Kidney epithelial cell (primary cell): ENCODE data around the gene STARD5. TPM values are rescaled to one million over a fixed set of nuclear protein-coding genes. Genes with fewer than 3 reads are reported as not detected.

Experiments
- DNase-seq: peaks from one replicate; pipeline ENCODE4 v3.0.0-alpha.2; 2010; ENCODE audit warnings: low read depth
- H3K27me3 ChIP-seq: 2 replicates; pipeline ENCODE4 v1.6.0; 2011; ENCODE audit warnings: low read length; ENCODE audit not compliant: control insufficient read depth, insufficient read depth
- H3K36me3 ChIP-seq: 2 replicates; pipeline ENCODE4 v1.5.1; 2011; ENCODE audit warnings: low read length; ENCODE audit not compliant: control insufficient read depth, insufficient read depth
- H3K4me3 ChIP-seq: 2 replicates; pipeline ENCODE4 v1.5.1; 2011; ENCODE audit warnings: low read depth, mild to moderate bottlenecking, control low read depth, low read length
- total RNA-seq: library from RNA; depleted of rRNA; stranded (reverse); fragments of >200 nt; gene quantifications from 2 replicates; pipeline ENCODE4 v1.2.3, GENCODE V29; 2015
- TF ChIP-seq, protein P1 (sequence below): IDR thresholded peaks from 2 replicates; pipeline ENCODE4 v1.5.1; 2011; ENCODE audit warnings: mild to moderate bottlenecking, moderate library complexity, low read length, control low read depth, inconsistent platforms; ENCODE audit not compliant: insufficient read depth, poor library complexity, severe bottlenecking

Gene STARD5
- total RNA-seq, 1 donor from 2014 or later = 1.2 TPM

GRCh38 chr15:81341351-81341750 lies 17.4 kb upstream of the STARD5 start:
- no peak overlapping the region for H3K4me3 ChIP-seq
- no peak for DNase-seq
- TF ChIP-seq, protein P1, sequence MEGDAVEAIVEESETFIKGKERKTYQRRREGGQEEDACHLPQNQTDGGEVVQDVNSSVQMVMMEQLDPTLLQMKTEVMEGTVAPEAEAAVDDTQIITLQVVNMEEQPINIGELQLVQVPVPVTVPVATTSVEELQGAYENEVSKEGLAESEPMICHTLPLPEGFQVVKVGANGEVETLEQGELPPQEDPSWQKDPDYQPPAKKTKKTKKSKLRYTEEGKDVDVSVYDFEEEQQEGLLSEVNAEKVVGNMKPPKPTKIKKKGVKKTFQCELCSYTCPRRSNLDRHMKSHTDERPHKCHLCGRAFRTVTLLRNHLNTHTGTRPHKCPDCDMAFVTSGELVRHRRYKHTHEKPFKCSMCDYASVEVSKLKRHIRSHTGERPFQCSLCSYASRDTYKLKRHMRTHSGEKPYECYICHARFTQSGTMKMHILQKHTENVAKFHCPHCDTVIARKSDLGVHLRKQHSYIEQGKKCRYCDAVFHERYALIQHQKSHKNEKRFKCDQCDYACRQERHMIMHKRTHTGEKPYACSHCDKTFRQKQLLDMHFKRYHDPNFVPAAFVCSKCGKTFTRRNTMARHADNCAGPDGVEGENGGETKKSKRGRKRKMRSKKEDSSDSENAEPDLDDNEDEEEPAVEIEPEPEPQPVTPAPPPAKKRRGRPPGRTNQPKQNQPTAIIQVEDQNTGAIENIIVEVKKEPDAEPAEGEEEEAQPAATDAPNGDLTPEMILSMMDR = no peak
- H3K27me3 ChIP-seq = peaks cover 2% of the 10 kb centered on the region
- no peaks in the 10 kb centered on the region for H3K36me3 ChIP-seq

GRCh38 chr15:81339851-81340250 lies 15.9 kb upstream of the STARD5 start:
- Histone ChIP-seq H3K4me3 (no peak overlapping the region), H3K27me3 (peaks cover 2% of the 10 kb centered on the region), H3K36me3 (no peaks in the 10 kb centered on the region)
- no peak for DNase-seq
- TF ChIP-seq, protein P1 = no peak

DNA sequence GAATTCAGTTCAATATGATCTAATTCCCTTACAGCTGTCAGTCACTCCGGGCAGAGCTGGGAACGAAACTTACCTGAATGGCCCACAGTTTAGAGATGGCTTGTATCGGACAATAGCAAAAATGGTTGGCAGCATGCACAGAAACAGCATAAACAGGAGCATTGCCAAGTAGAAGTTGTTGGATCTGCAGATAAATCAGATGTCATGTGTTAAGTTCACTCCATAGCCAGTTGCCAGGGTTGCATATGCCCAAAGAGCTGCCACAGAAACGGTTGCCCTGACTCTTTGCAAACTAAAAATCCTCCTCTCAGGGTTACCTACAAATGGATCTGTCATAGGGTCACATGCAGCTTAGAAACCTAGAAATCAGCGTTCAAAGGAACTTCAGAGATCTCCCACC lies 15.4 kb upstream of the STARD5 start:
- no peak overlapping the region for H3K4me3 ChIP-seq
- DNase-seq = no peak
- H3K36me3 ChIP-seq = no peaks in the 10 kb centered on the region
- TF ChIP-seq, protein P1 = no peak
- H3K27me3 ChIP-seq = peaks cover 2% of the 10 kb centered on the region

DNA sequence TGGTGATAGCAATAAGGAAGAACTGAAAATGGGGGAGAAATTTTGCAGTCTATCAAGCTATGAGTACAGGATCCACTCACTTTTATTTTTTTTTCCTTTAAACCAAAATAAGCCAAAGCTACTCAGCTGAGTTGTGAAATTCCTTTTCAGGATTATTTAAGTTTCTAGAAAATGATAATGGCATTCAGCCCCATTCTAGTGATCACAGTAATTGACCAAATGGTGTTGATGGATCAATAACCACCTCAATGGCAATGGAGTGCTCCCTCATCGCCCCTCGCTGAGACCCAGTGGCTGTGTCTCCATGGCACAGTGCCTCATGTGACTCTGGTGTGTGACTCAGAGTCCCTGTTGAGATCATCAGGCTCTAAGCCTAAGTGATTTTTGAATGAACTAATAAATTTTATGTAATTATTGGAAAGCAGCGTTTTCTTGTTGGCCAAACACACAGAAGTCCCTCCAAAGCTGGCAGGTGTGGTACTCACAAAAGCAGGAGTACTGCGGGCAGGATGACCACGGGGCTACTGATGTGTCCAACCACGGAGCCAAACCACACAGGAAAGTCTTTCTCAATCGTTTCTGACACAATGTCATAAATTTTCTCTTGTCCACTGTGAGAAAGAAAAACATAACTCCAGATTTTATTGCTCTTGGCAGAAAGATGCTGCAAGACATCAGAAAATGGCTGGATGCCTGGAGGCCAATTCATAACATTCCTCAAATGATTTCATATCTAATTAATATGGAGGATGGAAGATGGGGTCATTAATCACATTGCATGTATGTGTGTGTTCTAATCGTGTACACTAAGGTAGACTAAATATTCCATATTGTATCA lies 14.4 kb upstream of the STARD5 start:
- peaks cover 2% of the 10 kb centered on the region for H3K27me3 ChIP-seq
- no peak for DNase-seq
- H3K36me3 ChIP-seq = no peaks in the 10 kb centered on the region
- no peak overlapping the region for H3K4me3 ChIP-seq
- TF ChIP-seq, protein P1 = no peak

GRCh38 chr15:81337713-81338157 lies 13.8 kb upstream of the STARD5 start:
- Histone ChIP-seq H3K4me3 (no peak overlapping the region), H3K27me3 (peaks cover 2% of the 10 kb centered on the region), H3K36me3 (no peaks in the 10 kb centered on the region)
- DNase-seq = no peak
- TF ChIP-seq, protein P1 = no peak
